22Rv1 (cell line): ENCODE measurements around the gene CACNA1A.

Source experiments
- H3K27ac ChIP-seq: fragments of 450-650 bp; 2 replicates; pipeline ENCODE4 v1.5.1; 2017
- ZFX ChIP-seq: fragments of 450-650 bp; IDR thresholded peaks from 2 replicates; pipeline ENCODE4 v1.6.1; 2017; ENCODE audit warnings: antibody characterized with exemption, borderline replicate concordance
- TF ChIP-seq, protein P1 (sequence below): fragments of 450-650 bp; IDR thresholded peaks from 2 replicates; pipeline ENCODE4 v1.5.1; 2017; ENCODE audit warnings: mild to moderate bottlenecking

CACNA1A gene

DNA sequence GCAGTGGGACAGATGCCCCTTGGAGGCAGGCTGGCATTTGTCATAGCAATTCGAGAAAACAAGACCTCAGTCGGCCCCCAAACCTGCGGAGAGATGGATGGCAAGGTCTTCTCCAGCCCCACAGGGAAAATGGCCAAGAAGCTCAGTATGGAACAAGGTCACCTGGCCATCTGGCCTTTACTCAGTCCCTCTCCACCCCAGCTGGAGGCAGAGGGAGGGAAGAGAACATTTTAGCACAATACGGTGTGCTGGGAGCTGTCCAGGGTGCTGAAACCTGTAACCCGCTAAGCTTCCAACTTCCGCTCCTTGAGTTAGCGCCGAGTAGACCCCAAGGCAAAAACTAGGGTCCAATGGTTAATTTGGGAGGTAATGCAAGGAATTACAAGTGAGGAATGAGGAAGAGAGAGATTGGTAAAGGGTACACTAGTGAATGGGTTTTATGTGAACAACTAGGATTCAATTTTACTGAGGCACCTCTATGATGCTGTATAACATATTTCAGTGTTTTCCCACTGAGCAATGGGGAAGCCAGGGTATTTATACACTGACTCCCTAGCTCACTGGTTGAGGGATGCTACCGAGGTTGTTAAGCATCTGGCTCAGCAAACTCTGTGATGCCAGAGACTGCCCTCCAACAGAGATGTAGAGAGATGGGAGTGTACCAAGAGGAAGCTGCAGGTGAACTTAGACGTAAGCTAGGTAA lies 64.3 kb downstream of the CACNA1A start:
- TF ChIP-seq ZFX: no peak
- TF ChIP-seq, protein P1, sequence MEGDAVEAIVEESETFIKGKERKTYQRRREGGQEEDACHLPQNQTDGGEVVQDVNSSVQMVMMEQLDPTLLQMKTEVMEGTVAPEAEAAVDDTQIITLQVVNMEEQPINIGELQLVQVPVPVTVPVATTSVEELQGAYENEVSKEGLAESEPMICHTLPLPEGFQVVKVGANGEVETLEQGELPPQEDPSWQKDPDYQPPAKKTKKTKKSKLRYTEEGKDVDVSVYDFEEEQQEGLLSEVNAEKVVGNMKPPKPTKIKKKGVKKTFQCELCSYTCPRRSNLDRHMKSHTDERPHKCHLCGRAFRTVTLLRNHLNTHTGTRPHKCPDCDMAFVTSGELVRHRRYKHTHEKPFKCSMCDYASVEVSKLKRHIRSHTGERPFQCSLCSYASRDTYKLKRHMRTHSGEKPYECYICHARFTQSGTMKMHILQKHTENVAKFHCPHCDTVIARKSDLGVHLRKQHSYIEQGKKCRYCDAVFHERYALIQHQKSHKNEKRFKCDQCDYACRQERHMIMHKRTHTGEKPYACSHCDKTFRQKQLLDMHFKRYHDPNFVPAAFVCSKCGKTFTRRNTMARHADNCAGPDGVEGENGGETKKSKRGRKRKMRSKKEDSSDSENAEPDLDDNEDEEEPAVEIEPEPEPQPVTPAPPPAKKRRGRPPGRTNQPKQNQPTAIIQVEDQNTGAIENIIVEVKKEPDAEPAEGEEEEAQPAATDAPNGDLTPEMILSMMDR: no peak

DNA sequence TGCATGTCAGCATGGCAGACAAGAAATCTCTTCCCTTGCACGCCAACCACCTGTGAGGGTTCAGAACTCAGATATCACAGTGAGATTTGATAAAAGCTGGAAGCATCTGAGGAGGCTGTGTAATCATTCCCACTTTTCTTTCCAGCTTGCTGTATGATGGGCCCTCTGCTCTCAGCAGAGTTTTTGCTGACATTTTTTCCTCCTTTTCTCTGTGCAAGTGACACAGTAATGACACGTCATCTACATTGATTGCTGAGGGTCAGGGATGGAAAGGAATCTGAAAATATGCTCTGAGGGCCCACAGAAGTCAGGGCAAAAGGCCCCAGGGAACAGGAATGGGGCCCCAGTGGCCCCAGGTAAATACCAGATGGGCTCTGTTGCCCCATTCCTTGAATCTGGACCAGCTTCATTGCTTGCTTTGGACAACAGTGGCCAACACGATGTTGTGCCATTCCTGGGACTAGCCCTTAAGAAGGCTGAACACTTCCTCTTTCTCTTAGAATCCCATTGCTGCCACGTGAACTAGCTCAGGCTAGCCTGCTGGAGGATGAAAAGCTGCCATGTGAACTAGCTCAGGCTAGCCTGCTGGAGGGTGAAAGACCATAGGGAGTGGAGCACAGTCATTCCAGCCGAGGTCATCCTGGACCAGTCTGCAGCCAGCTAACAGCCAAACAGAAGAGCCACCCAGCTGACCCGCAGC lies 68.2 kb downstream of the CACNA1A start:
- H3K27ac ChIP-seq: no peak overlapping the region
- TF ChIP-seq, protein P1: no peak
- TF ChIP-seq ZFX: no peak

More for the DNA sequence above, 64.3 kb downstream of the CACNA1A start:
- H3K27ac ChIP-seq: no peak overlapping the region

DNA sequence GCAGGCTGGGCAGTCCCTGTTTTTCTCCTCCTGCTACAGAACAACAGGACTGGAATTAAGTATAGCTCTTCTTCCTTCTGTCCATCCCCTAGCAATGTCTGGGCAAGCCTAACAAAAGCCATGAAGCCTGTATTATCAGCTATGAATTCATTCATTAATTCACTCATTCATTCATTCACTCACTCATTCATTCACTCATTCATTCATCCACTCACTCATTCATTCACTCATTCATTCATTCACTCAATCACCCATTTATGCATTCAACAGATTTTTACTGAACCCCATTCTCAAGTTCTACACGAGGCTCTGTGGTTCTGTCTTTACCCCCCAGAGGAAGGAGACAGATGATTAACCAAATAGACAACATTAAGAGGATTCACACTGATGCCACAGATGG lies 69.9 kb downstream of the CACNA1A start:
- no peak overlapping the region for H3K27ac ChIP-seq
- TF ChIP-seq, protein P1: no peak
- TF ChIP-seq ZFX: no peak

DNA sequence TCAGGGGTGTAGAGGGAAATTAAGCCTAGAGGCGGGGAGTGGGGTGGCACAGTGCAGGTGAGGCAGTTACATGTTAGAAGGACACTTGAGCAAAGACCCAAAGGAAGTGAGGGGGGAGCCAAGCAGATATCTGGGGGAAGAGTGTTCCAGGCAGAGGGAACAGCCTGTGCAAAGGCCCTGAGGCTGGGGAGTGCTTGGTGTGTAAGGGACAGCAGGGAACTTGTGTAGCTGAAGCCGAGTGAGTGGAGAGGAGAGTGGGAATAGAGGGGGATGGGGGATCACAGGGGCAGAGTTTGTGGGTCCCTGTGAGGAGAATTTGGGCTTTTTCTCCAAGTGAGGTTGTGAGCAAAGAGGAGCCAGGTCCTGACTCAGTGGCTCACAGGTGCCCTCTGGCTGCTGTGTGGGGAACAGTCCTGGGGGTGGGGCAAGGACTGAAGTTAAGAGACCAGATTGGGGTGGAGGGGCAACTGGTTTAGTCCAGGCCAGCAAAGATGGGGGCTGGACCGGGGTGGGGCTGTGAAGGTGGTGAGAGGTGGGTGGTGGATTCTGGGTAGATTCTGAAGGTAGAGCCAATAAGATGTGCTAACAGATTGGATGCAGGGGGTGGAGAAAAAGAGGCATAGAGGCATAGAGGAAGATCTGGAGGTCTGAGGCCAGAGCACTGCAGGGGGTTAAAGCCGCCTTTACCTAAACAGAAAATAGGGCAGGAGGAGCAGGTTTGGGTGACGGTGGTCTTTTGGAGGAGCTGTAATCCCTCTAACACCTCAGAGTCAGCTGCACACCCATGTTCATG lies 75.3 kb downstream of the CACNA1A start:
- TF ChIP-seq, protein P1: peak; percentile 78
- no peak for TF ChIP-seq ZFX
- no peak overlapping the region for H3K27ac ChIP-seq

DNA sequence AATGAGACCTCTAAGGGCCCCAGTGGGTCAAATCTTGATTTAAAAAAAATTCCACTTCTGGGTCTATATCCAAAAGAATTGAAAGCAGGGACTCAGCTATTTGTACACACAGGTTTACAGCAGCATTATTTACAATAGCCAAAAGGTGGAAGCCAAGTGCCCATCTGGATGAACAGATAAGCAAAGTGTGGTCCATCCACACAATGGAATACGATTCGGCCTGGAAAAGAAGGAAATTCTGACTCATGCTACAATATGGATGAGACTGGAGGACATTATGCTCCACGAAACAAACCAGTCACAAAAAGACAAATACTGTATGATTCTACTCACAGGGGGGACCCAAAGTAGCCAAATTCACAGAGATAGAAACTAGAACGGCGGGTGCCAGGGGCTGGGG lies 76.7 kb downstream of the CACNA1A start:
- TF ChIP-seq, protein P1: no peak
- no peak for TF ChIP-seq ZFX
- no peak overlapping the region for H3K27ac ChIP-seq

DNA sequence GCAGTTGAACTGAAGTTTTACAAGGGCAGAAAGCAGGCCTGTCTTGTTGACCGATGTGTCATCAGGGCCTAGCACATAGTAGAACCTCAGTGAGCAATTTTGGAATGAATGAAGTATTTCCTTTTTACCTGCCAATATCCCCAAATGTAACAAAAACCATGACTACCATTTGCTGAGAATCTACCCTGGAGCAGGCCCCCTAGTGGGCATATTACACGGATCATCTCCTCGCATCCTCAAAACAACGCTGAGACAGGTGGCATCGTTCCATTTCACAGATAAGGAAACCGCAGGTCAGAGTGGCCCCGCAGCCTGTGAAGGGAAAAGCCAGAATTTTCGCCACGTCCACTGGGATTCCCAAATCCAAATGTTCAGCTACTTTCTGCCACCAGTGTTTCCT lies 77.9 kb downstream of the CACNA1A start:
- TF ChIP-seq ZFX: no peak
- TF ChIP-seq, protein P1: peak; percentile 79
- no peak overlapping the region for H3K27ac ChIP-seq
